Activated gamma-delta T cell (primary cell): ENCODE data around the gene PCDHGB1.
"Not testable (repeated sequence)": the region's sequence is repeated elsewhere in the genome, so short reads cannot be mapped to it uniquely, and the experiment has no call there.

Source experiments
- DNase-seq: peaks from one replicate; lab custom pipeline; 2025; lab: John Stamatoyannopoulos, UW

The PCDHGB1 gene

GRCh38 chr5:141346017-141346416 lies 3.9 kb upstream of the PCDHGB1 start:
- DNase-seq = not testable (repeated sequence)

- DNase-seq = no peak
These were observed 1.7 kb downstream of the PCDHGB1 start for GRCh38 chr5:141351591-141351990.

- DNase-seq = no peak
These were observed 5.1 kb downstream of the PCDHGB1 start, which contains the start of gene PCDHGA4 for GRCh38 chr5:141354900-141355469. Gene PCDHGA4, plus strand, starts transcription at chr5:141355021. Its CDS starts 87 bp downstream, at chr5:141355108.

- no peak for DNase-seq
These were observed 5.7 kb downstream of the PCDHGB1 start for GRCh38 chr5:141355641-141356040.

GRCh38 chr5:141356133-141356532 lies 6.2 kb downstream of the PCDHGB1 start:
- DNase-seq = no peak

GRCh38 chr5:141356950-141357349 lies 7.1 kb downstream of the PCDHGB1 start:
- DNase-seq = no peak

GRCh38 chr5:141359790-141360426 lies 10.0 kb downstream of the PCDHGB1 start, which contains the start of gene PCDHGB2:
Gene PCDHGB2, plus strand, starts transcription at chr5:141359994. Its CDS starts 142 bp downstream, at chr5:141360136.
- DNase-seq = no peak

- DNase-seq = no peak
These were observed 10.8 kb downstream of the PCDHGB1 start for GRCh38 chr5:141360685-141361084.

GRCh38 chr5:141362719-141363118 lies 12.8 kb downstream of the PCDHGB1 start:
- DNase-seq = no peak

- no peak for DNase-seq
These were observed 14.2 kb downstream of the PCDHGB1 start, which contains the start of gene PCDHGA5 for GRCh38 chr5:141363952-141364660. Gene PCDHGA5, plus strand, starts transcription at chr5:141364162. Its CDS starts 169 bp downstream, at chr5:141364331.

- no peak for DNase-seq
These were observed 16.4 kb downstream of the PCDHGB1 start for GRCh38 chr5:141366016-141366896.

- DNase-seq = no peak
These were observed 20.3 kb downstream of the PCDHGB1 start, which contains the start of gene PCDHGB3 for GRCh38 chr5:141369994-141370848. Gene PCDHGB3, plus strand, starts transcription at chr5:141370242. Its CDS starts 153 bp downstream, at chr5:141370395.

GRCh38 chr5:141371572-141372475 lies 21.9 kb downstream of the PCDHGB1 start:
- DNase-seq = no peak

GRCh38 chr5:141373673-141374317 lies 23.9 kb downstream of the PCDHGB1 start, which contains the start of gene PCDHGA6:
Gene PCDHGA6, plus strand, starts transcription at chr5:141373891. Its CDS starts 193 bp downstream, at chr5:141374084.
- DNase-seq = no peak

GRCh38 chr5:141374627-141375026 lies 24.7 kb downstream of the PCDHGB1 start:
- DNase-seq = no peak

GRCh38 chr5:141375444-141376155 lies 25.7 kb downstream of the PCDHGB1 start:
- DNase-seq = not testable (repeated sequence)

- no peak for DNase-seq
These were observed 32.8 kb downstream of the PCDHGB1 start, which contains the start of gene PCDHGA7 for GRCh38 chr5:141382469-141383294. Gene PCDHGA7, plus strand, starts transcription at chr5:141382742. Its CDS starts 158 bp downstream, at chr5:141382900.
